GM21786 (cell line): ENCODE measurements around the gene SDK2.

Experiments used
- ATAC-seq: cut with Tn5 transposase; IDR thresholded peaks from one replicate; pipeline ENCODE4 v1.9.1; 2021; ENCODE audit not compliant: unreplicated experiment

Gene SDK2

GRCh38 chr17:73397278-73397826 is 246.9 kb downstream of the SDK2 start:
- ATAC-seq = no peak

GRCh38 chr17:73396431-73397277 is 247.6 kb downstream of the SDK2 start:
- no peak for ATAC-seq

GRCh38 chr17:73394512-73395450 is 249.5 kb downstream of the SDK2 start:
- no peak for ATAC-seq

GRCh38 chr17:73393962-73394361 is 250.3 kb downstream of the SDK2 start:
- no peak for ATAC-seq

GRCh38 chr17:73393381-73393780 is 250.9 kb downstream of the SDK2 start:
- no peak for ATAC-seq

GRCh38 chr17:73391331-73392265 is 252.6 kb downstream of the SDK2 start:
- no peak for ATAC-seq

- ATAC-seq = no peak
Observed at GRCh38 chr17:73390851-73391250, 253.4 kb downstream of the SDK2 start.

- ATAC-seq = no peak
Observed at GRCh38 chr17:73390221-73390620, 254.0 kb downstream of the SDK2 start.

- no peak for ATAC-seq
Observed at GRCh38 chr17:73389411-73389810, 254.8 kb downstream of the SDK2 start.

GRCh38 chr17:73388578-73388905 is 255.7 kb downstream of the SDK2 start:
- ATAC-seq = no peak

- no peak for ATAC-seq
Observed at GRCh38 chr17:73387746-73388577, 256.3 kb downstream of the SDK2 start.

- ATAC-seq = no peak
Observed at GRCh38 chr17:73386561-73386960, 257.7 kb downstream of the SDK2 start.

- no peak for ATAC-seq
Observed at GRCh38 chr17:73384926-73385325, 259.3 kb downstream of the SDK2 start.

GRCh38 chr17:73380439-73381106 is 263.7 kb downstream of the SDK2 start:
- no peak for ATAC-seq

GRCh38 chr17:73379826-73380225 is 264.4 kb downstream of the SDK2 start:
- ATAC-seq = no peak

- no peak for ATAC-seq
Observed at GRCh38 chr17:73378974-73379470, 265.2 kb downstream of the SDK2 start.

GRCh38 chr17:73376636-73377035 is 267.6 kb downstream of the SDK2 start:
- no peak for ATAC-seq

- no peak for ATAC-seq
Observed at GRCh38 chr17:73376152-73376551, 268.1 kb downstream of the SDK2 start.

- no peak for ATAC-seq
Observed at GRCh38 chr17:73371836-73372235, 272.4 kb downstream of the SDK2 start.
